Mesendoderm (in vitro differentiated cells): ENCODE measurements around the gene CYP2W1.

Experiments
- DNase-seq: peaks from one replicate; pipeline ENCODE4 v3.0.0; 2013
- H2AK5ac ChIP-seq: 2 replicates; pipeline ENCODE4 v1.6.1; 2013; ENCODE audit warnings: low read length, inconsistent platforms
- H2BK120ac ChIP-seq: 2 replicates; pipeline ENCODE4 v1.6.1; 2013; ENCODE audit warnings: low read depth, mild to moderate bottlenecking, low read length, moderate library complexity, mixed read lengths
- H2BK15ac ChIP-seq: replicated peaks from 2 replicates; pipeline ENCODE4 v1.6.1; 2013; ENCODE audit warnings: low read depth, mild to moderate bottlenecking, moderate library complexity
- H2BK5ac ChIP-seq: 2 replicates; pipeline ENCODE4 v1.6.1; 2013; ENCODE audit warnings: low read length, inconsistent platforms
- H3K18ac ChIP-seq: 2 replicates; pipeline ENCODE4 v1.6.1; 2013; ENCODE audit warnings: mild to moderate bottlenecking, low read length, mixed read lengths
- H3K23ac ChIP-seq: one replicate; pipeline ENCODE4 v1.6.1; 2013; ENCODE audit warnings: low read length
- H3K27ac ChIP-seq: 2 replicates; pipeline ENCODE4 v1.5.1; 2013; ENCODE audit warnings: low read depth, mild to moderate bottlenecking, inconsistent platforms, low read length, moderate library complexity
- H3K27me3 ChIP-seq: 2 replicates; pipeline ENCODE4 v1.6.1; 2013; ENCODE audit warnings: low read length, control low read depth, mild to moderate bottlenecking, inconsistent platforms; ENCODE audit not compliant: insufficient read depth, poor library complexity
- H3K36me3 ChIP-seq: 2 replicates; pipeline ENCODE4 v1.6.1; 2013; ENCODE audit warnings: low read length, inconsistent platforms; ENCODE audit not compliant: control insufficient read depth, insufficient read depth
- H3K4ac ChIP-seq: one replicate; pipeline ENCODE4 v1.6.1; 2013; ENCODE audit warnings: low read depth, mild to moderate bottlenecking, low read length, moderate library complexity
- H3K4me1 ChIP-seq: 2 replicates; pipeline ENCODE4 v1.6.1; 2013; ENCODE audit warnings: low read depth, low read length, inconsistent platforms; ENCODE audit not compliant: control insufficient read depth
- H3K4me2 ChIP-seq: 2 replicates; pipeline ENCODE4 v1.6.1; 2013; ENCODE audit warnings: low read length
- H3K4me3 ChIP-seq: 2 replicates; pipeline ENCODE4 v1.5.1; 2013; ENCODE audit warnings: mild to moderate bottlenecking, low read length
- H3K56ac ChIP-seq: one replicate; pipeline ENCODE4 v1.6.1; 2013; ENCODE audit warnings: low read length
- H3K79me1 ChIP-seq: 2 replicates; pipeline ENCODE4 v1.6.1; 2013; ENCODE audit warnings: low read length, inconsistent platforms
- H3K79me2 ChIP-seq: 2 replicates; pipeline ENCODE4 v1.6.1; 2013; ENCODE audit warnings: mild to moderate bottlenecking, low read length; ENCODE audit not compliant: control insufficient read depth, insufficient read depth
- H3K9ac ChIP-seq: 2 replicates; pipeline ENCODE4 v1.6.1; 2013; ENCODE audit warnings: low read length, inconsistent platforms
- H4K5ac ChIP-seq: one replicate; pipeline ENCODE4 v1.6.1; 2013; ENCODE audit warnings: low read length
- H4K8ac ChIP-seq: one replicate; pipeline ENCODE4 v1.6.1; 2013; ENCODE audit warnings: low read depth, mild to moderate bottlenecking, control low read depth, low read length, moderate library complexity
- WGBS: extraction: QIAGEN DNeasy Blood & Tissue Kit; methylation state at CpG from one replicate; pipeline ENCODE4 v1.1.7; 2013; ENCODE audit warnings: low lambda C conversion rate, missing lambda C conversion rate; ENCODE audit not compliant: insufficient coverage; ENCODE audit errors: extremely low coverage; 5-methylcytosine and 5-hydroxymethylcytosine counted together

Gene CYP2W1

GRCh38 chr7:1020849-1021251 is 37.9 kb downstream of the CYP2W1 start:
- Histone ChIP-seq H3K9ac (no peak overlapping the region), H2BK120ac (no peak overlapping the region), H3K4me1 (no peaks in the 10 kb centered on the region), H3K56ac (no peak overlapping the region), H4K8ac (no peak overlapping the region), H3K79me2 (no peaks in the 10 kb centered on the region), H2BK5ac (no peak overlapping the region), H3K36me3 (no peaks in the 10 kb centered on the region), H3K18ac (no peak overlapping the region), H3K27me3 (no peaks in the 10 kb centered on the region), H4K5ac (no peak overlapping the region), H3K4me2 (no peak overlapping the region), H3K4ac (no peak overlapping the region), H3K4me3 (no peak overlapping the region), H3K23ac (no peak overlapping the region), H3K27ac (no peak overlapping the region), H2AK5ac (no peak overlapping the region), H2BK15ac (no peak overlapping the region), H3K79me1 (no peaks in the 10 kb centered on the region)
- DNase-seq, result peak; percentile 18
- WGBS, result no CpG with 5 or more reads among the region's 7 CpGs

- no CpG with 5 or more reads among the region's 7 CpGs for WGBS
- H2AK5ac ChIP-seq, result no peak overlapping the region
- no peak overlapping the region for H3K23ac ChIP-seq
- no peaks in the 10 kb centered on the region for H3K79me1 ChIP-seq
- no peak overlapping the region for H2BK15ac ChIP-seq
- no peaks in the 10 kb centered on the region for H3K4me1 ChIP-seq
- no peak for DNase-seq
- no peak overlapping the region for H4K8ac ChIP-seq
- no peak overlapping the region for H3K18ac ChIP-seq
- no peak overlapping the region for H3K4ac ChIP-seq
- no peak overlapping the region for H3K4me3 ChIP-seq
- no peak overlapping the region for H2BK5ac ChIP-seq
- H4K5ac ChIP-seq, result no peak overlapping the region
- no peak overlapping the region for H3K27ac ChIP-seq
- H3K79me2 ChIP-seq, result no peaks in the 10 kb centered on the region
- no peak overlapping the region for H3K9ac ChIP-seq
- H3K36me3 ChIP-seq, result no peaks in the 10 kb centered on the region
- H2BK120ac ChIP-seq, result no peak overlapping the region
- H3K27me3 ChIP-seq, result no peaks in the 10 kb centered on the region
- H3K4me2 ChIP-seq, result no peak overlapping the region
- H3K56ac ChIP-seq, result no peak overlapping the region
Measured at GRCh38 chr7:1021366-1021765, 38.4 kb downstream of the CYP2W1 start.

- Histone ChIP-seq H2BK5ac (no peak overlapping the region), H3K4ac (no peak overlapping the region), H3K27ac (no peak overlapping the region), H3K79me1 (no peaks in the 10 kb centered on the region), H3K23ac (no peak overlapping the region), H2BK15ac (no peak overlapping the region), H4K5ac (no peak overlapping the region), H3K36me3 (no peaks in the 10 kb centered on the region), H3K4me3 (no peak overlapping the region), H3K18ac (no peak overlapping the region), H3K9ac (no peak overlapping the region), H3K4me2 (no peak overlapping the region), H4K8ac (no peak overlapping the region), H3K4me1 (no peaks in the 10 kb centered on the region), H3K56ac (no peak overlapping the region), H2AK5ac (no peak overlapping the region), H3K79me2 (no peaks in the 10 kb centered on the region), H3K27me3 (no peaks in the 10 kb centered on the region), H2BK120ac (no peak overlapping the region)
- no CpG with 5 or more reads among the region's 25 CpGs for WGBS
- no peak for DNase-seq
Measured at GRCh38 chr7:1021931-1022330, 39.0 kb downstream of the CYP2W1 start.

DNA sequence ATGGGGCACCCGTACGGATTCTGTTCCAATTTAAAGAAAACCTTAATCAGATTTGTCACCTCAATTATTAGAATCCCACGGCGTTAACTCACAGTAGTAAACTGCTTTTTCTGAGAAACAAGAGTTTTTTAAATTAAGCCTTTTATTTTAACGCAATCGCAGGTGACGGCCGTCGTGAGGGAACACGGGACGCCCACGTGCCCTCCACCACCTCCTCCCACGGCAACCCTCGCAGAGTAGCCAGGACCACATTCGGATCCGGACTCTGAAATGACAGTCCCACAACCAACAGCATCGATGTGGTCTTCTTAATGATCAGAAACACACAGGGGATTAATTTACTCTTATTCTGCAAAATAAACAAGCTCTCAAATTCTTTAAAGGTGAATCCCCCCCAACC is 39.4 kb downstream of the CYP2W1 start:
- no peak for DNase-seq
- Histone ChIP-seq H2AK5ac (no peak overlapping the region), H3K79me2 (no peaks in the 10 kb centered on the region), H3K79me1 (no peaks in the 10 kb centered on the region), H3K27ac (no peak overlapping the region), H3K27me3 (no peaks in the 10 kb centered on the region), H4K5ac (no peak overlapping the region), H4K8ac (no peak overlapping the region), H2BK120ac (no peak overlapping the region), H3K36me3 (no peaks in the 10 kb centered on the region), H2BK15ac (no peak overlapping the region), H3K4ac (no peak overlapping the region), H3K23ac (no peak overlapping the region), H3K56ac (no peak overlapping the region), H3K4me1 (no peaks in the 10 kb centered on the region), H3K4me3 (no peak overlapping the region), H3K4me2 (no peak overlapping the region), H2BK5ac (no peak overlapping the region), H3K18ac (no peak overlapping the region), H3K9ac (no peak overlapping the region)
- WGBS, result no CpG with 5 or more reads among the region's 17 CpGs

- no peak overlapping the region for H3K27ac ChIP-seq
- H3K79me1 ChIP-seq, result no peaks in the 10 kb centered on the region
- H3K79me2 ChIP-seq, result no peaks in the 10 kb centered on the region
- H4K8ac ChIP-seq, result no peak overlapping the region
- H2BK120ac ChIP-seq, result no peak overlapping the region
- H3K4me3 ChIP-seq, result no peak overlapping the region
- no peak overlapping the region for H3K4me2 ChIP-seq
- no peak overlapping the region for H3K23ac ChIP-seq
- no peaks in the 10 kb centered on the region for H3K27me3 ChIP-seq
- H3K9ac ChIP-seq, result no peak overlapping the region
- H4K5ac ChIP-seq, result no peak overlapping the region
- no peaks in the 10 kb centered on the region for H3K36me3 ChIP-seq
- no peak overlapping the region for H2AK5ac ChIP-seq
- H3K56ac ChIP-seq, result no peak overlapping the region
- H2BK15ac ChIP-seq, result no peak overlapping the region
- no peak for DNase-seq
- H3K18ac ChIP-seq, result no peak overlapping the region
- no peaks in the 10 kb centered on the region for H3K4me1 ChIP-seq
- H3K4ac ChIP-seq, result no peak overlapping the region
- no CpG with 5 or more reads among the region's 45 CpGs for WGBS
- no peak overlapping the region for H2BK5ac ChIP-seq
Measured at GRCh38 chr7:1022801-1023465, 40.0 kb downstream of the CYP2W1 start.

DNA sequence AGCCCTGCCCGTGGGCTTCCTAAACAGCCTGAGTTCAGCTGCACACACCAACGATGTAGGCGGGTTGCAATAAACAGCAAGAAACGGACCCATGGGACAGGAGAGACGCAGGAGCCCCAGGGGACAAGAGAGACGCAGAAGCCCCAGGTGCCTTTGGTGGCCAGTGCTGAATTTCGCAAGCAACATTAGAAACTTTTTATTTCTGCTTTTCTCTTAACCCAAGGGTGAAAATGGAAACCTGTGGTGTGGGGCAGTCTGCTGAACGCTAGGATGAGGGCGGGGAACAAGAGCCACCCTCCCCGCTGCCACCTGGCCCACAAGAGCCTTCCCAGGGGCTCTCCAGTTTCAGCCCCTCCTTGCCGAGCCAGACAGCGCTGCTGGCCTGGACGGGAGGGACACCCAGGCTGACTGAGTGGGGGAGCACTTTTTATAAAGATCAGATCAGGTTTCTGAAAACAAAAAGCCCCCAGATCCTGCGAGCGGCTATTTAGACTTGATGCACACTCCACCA is 41.4 kb downstream of the CYP2W1 start:
- no peak overlapping the region for H3K18ac ChIP-seq

More for the DNA sequence above, 41.4 kb downstream of the CYP2W1 start:
- no peaks in the 10 kb centered on the region for H3K27me3 ChIP-seq
- H2BK15ac ChIP-seq, result no peak overlapping the region
- no peak for DNase-seq
- no peak overlapping the region for H3K4me3 ChIP-seq
- no peak overlapping the region for H4K8ac ChIP-seq
- no peaks in the 10 kb centered on the region for H3K79me1 ChIP-seq
- H2BK5ac ChIP-seq, result no peak overlapping the region
- no peak overlapping the region for H2BK120ac ChIP-seq
- WGBS, result no CpG with 5 or more reads among the region's 15 CpGs
- no peak overlapping the region for H3K9ac ChIP-seq
- H3K4me2 ChIP-seq, result no peak overlapping the region
- no peak overlapping the region for H3K23ac ChIP-seq
- H3K4ac ChIP-seq, result no peak overlapping the region
- H2AK5ac ChIP-seq, result no peak overlapping the region
- H3K27ac ChIP-seq, result no peak overlapping the region
- H3K79me2 ChIP-seq, result no peaks in the 10 kb centered on the region
- no peaks in the 10 kb centered on the region for H3K36me3 ChIP-seq
- no peak overlapping the region for H4K5ac ChIP-seq
- H3K56ac ChIP-seq, result no peak overlapping the region
- no peaks in the 10 kb centered on the region for H3K4me1 ChIP-seq
